ENCODE data around the gene SND1.
"Not testable (repeated sequence)": the region's sequence is repeated elsewhere in the genome, so short reads cannot be mapped to it uniquely, and the experiment has no call there.

The SND1 gene

DNA sequence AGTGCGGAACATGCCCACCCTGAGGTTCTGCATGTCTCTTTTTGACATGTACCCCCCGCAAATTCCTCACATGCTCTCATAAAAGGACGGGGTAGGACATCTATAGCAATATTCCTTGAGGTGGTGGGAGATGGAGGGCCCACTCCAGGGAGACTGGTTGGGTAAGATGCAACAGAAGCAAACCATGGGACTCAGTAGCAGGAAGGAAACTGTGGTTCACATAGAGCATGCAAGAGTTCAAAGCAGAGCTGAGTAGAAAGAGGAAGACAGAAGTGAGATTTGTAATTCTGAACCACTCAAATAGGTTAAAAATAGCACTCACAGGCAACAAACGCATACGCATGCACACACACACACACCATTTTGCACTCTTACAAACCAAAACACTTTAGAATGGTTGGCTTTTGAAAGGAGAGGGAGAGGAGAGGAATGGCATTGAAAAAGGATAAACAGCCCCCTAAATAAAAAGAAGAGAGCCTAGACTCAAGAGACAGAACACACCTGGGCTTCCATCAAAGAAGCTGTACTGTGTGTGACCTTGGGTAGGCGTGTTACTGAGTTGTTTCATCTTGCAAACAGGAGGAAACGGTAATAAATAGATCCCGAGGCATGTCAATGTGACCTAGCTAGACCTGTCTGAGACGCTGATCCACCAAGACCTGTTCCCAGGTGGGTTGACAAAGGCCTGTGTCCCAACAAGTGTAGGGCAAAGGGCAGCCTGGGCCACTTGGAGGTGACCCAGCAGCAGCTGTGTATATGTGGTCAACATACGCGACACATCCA lies 456.8 kb downstream of the SND1 start:
- FAIRE-seq, result no peak

DNA sequence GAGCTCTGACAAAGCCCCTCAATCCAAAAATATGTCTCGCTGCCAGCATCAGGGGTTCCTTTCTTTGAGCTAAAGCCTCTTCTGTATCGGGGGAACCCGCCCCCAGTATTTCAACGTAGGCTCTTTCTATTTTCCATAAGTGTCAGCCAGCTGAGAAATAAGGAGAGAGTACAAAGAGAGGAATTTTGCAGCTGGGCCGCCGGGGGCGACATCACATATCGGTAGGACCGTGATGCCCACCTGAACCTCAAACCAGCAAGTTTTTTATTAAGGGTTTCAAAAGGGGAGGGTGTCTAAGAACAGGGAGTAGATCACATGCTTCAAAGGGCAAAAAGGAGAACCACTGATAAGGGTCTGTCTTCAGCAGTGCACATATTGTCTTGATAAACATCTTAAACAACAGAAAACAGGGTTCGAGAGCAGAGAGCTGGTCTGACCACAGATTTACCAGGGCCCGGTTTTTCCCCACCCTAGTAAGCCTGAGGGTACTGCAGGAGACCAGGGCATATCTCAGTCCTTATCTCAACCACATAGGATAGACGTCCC lies 457.5 kb downstream of the SND1 start:
- FAIRE-seq, result not testable (repeated sequence)

DNA sequence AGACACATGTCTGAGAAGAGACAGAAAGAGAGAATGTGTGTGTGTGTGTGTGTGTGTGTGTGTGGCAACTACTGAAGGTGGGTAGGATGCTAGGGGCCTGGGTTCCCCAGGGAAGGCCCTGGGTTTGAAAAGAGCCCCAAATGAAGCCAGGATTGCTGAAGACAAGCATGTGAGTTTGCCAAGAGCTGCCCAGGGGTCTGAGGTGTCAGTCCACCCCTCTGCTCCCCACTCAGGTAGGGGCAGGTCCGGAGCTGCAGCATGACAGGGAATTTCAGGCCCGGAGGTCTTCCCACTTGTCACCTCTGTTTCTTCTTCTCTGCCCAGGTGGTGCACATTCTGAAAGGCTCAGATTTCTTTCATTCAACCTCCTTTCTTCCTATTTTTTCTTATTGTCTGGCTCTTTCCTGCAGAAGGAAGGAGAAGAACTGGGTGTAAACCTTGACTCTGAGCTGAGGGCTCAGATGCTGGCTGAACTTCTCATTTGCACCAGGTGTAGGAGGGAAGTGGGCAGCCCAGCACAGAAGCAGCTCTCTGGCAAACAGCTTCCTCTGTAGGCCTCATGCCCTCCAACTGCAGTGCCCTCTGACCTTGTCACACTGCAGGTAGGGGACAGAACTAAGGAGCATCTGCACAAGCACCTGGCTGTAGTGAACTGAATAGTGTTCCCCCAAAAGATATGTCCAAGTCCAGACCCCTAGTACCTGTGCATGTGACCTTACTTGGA lies 458.8 kb downstream of the SND1 start:
- FAIRE-seq, result no peak

- FAIRE-seq, result no peak
Measured at GRCh38 chr7:128112018-128112780, 460.2 kb downstream of the SND1 start.

DNA sequence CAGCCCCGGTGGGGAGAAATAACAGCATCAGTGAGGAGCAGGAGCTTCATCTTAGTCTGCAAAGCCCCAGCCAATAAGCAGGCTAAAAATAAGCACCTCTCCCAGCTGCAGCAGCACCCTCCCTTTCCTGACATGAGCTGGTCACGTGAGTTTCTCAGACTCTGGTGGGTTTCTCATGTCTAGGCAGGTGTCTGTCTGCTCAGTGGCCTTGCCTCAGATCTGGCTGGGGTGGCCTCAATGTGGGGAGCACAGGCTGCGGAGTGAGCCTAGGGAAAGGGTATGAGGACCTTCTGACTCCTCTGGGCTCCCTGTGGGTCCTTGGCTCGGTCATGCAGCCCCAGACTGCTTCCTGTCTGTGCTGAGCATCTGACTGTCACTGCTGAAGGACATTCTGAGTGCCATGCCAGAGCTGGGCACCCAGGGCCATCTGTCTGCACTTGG lies 460.8 kb downstream of the SND1 start:
- FAIRE-seq, result no peak

DNA sequence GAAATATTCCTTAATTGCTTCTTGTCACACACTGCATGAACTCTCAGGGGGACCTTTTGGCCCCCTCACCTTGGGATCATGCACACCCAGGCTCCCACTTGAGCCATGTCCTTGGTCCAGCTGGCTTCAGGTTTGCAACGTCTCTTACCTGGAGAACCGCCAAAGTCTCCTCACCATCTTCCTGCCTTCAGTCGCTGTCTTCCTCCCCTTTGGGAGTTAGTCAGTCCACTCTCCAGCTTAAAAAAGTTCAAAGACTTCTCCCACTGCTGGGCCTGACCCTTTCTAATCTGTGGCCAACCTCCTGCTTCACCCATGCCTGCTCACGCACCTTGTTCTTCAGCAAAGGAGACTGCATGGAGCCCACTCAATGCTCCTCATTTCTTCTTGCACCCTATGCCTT lies 461.8 kb downstream of the SND1 start:
- FAIRE-seq, result no peak

DNA sequence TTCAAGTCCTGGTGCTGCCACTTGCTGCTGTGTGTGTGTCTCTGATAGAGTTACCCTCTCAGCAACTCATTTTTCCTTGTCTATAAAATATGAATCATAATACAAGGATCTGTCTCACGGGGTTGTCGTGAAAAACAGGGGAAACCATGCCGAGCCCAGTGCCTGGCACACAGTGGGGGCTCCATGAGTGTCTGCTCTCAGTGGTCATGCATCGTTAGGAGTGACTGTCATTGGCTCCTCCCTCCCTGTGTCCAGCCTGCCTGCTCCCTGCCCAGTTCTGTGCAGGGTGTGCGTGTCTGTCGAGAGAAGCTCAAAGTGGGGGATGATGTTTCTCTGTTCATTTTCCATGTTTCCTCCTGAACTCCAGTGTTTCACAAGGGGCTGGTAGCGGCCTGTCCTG lies 462.8 kb downstream of the SND1 start:
- no peak for FAIRE-seq

- no peak for FAIRE-seq
Measured at GRCh38 chr7:128115336-128115820, 463.4 kb downstream of the SND1 start.

DNA sequence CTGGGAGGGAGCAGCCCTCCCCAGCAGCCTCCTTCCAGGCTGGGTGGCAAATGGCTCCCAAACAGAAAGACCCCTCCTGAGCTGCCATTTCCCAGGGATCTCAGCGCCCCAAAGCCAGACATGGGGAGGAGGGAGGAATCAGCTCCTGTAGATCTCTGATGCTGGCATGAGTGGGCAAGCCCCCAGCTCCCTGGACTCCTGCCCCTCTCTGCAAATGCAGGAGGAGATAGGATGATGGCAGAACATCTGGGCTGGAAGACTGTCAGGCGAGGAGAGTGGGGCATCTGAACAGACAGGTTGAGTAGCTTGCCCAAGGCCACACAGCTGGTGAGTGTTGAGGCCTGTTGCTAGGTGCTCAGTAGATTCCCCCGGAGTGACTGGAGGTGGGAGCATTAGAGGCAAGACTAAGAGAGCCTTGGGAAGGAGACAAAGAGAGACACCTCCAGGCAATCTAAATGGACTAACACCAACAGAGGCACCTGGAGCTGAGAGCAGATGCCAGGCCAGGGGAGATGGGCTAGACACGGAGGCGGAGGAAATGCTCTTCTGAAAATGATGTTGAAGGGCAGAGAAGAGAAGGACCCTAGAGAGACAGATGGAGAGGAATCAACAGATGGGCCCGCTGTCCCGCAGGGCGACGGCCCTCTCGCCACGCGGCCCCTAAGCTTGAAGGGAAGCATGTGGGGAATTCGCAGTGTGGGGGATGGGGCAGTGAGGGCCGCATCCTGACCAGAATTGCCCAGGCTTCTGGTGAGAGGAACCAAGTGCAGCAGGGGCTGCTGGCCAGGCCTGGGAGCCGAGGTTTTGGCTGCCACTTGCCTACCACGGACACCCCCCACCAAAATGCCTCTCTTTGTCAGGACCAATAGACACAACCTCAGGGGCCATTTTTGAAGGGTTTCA lies 464.1 kb downstream of the SND1 start:
- no peak for FAIRE-seq

DNA sequence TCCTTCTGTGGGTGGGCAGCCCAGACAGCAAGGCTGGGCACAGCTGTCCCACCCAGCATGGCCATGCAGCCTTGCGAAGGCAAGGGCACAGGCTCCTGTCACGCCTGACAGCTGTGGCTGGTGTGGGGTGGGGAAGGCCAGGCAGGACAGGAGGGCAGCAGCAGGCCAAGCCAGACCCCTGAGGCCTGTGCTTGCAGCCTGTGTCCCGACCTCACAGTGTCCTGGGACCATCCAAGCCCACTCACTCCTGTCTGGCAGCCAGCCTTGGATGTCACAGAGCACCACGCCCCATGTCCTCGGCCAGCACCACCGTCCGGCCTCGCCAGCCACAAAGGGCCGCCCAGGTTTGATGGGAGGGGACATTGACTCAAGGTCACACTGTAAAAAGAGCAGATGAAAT lies 464.7 kb downstream of the SND1 start:
- no peak for FAIRE-seq

DNA sequence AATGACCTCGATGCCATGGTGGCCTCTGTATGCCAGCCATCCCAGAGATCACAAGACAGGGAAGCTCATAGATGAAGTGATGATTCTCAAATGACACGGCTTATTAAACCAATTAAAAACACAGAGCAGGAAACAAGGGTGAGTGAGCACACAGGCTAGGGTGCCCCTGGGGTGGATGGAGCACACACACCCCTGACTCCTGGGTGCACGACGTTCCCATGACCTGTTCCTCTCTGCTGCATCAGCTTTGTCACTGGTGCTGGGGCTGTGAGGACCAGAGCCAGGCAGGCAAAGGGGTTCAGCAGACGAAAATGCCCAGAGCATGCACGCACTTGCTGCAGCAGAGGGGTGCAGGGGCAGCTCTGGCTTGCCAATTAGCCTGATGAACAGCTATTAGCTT lies 465.7 kb downstream of the SND1 start:
- no peak for FAIRE-seq

- FAIRE-seq, result no peak
Measured at GRCh38 chr7:128119036-128119435, 467.0 kb downstream of the SND1 start.

DNA sequence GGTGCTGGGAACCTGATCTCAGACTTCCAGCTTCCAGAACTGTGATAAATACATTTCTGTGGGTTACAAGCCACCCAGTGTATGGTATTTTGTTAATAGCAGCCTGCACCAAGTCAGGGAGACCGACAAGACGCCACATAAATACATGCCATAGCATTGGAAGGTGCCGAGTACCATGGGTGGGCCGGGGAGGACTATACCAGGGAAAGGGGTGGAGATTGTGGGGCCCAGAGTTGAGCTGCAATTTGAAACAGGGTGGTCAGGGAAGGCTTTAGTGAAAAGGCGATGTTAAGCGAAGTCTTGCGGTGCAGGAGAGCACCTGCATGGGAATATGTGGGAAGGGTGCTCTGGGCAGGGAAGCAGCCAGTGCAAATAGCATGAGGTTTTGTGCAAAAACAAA lies 468.1 kb downstream of the SND1 start:
- FAIRE-seq, result no peak

GRCh38 chr7:128120976-128121490 lies 469.0 kb downstream of the SND1 start:
- FAIRE-seq, result no peak

- FAIRE-seq, result no peak
Measured at GRCh38 chr7:128121711-128122530, 469.9 kb downstream of the SND1 start.

- no peak for FAIRE-seq
Measured at GRCh38 chr7:128122576-128123290, 470.7 kb downstream of the SND1 start.

DNA sequence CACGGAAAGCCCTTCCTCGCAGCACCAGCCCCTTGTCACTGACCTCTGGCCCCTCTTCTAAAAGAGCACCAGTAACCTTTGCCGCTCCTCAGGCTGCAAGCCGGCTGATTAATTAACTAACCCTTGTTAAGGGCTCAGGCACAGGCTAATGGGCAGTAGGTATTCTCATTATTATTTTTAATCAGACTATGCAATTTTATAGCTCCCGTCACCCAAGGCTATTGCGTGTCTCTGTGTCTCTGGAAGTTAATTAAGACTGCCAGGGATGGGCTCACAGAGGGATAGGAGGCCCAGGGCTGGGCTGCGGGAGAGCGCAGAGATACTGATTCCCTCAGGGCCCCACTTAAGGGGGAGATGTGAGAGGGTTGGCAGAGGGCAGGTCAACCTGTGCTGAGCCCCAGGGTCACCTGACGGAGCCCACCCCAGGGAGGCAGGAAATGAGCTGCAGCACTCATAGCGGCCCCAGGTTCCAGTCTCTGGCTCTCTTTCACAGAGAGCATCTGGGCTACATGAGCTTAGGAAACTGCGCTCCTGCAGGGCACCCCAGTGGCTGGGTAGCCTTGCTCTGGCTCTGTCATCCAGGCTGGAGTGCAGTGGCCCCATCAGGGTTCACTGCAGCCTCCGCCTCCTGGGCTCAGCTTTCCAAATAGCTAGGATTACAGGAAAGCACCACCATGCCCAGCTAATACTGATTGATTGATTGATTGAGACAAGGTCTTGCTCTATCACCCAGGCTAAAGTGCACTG lies 471.5 kb downstream of the SND1 start:
- no peak for FAIRE-seq

DNA sequence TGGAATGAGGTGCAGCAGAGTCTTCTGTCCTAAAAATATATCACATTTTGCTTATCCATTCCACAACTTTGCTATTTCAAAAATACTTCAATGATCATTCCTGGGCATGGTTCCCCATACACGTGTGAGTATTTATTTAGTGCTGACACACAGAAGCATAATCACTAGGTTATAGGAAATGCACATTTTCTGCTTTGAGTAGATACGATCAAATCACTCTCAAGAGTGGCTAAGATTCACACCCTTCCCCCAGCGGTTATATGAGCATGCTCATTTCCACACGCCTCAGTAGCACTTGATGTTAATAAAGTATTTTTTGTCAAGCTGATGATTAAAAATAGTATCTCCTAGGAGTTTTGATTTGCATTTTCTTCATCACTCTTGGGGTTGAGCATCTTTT lies 472.8 kb downstream of the SND1 start:
- FAIRE-seq, result peak; percentile 30

DNA sequence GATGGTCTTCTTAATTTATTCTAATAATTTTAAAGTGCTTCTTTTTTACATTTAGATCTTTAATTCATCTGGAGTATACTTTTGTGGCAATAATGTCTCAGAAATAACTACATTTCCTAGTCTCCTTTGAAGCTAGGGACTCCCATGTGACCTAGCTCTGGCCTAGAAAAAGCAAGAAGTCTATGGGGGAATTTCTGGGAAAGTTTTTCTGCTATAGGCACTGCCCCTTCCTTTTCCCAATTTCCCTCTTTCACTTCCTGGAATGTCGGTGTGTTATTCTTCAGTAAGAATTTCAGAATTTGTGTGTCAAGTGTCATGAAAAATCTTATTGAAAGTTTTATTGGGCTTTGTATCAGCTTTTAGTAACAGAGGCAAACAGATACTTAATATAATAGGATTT lies 473.8 kb downstream of the SND1 start:
- FAIRE-seq, result no peak

DNA sequence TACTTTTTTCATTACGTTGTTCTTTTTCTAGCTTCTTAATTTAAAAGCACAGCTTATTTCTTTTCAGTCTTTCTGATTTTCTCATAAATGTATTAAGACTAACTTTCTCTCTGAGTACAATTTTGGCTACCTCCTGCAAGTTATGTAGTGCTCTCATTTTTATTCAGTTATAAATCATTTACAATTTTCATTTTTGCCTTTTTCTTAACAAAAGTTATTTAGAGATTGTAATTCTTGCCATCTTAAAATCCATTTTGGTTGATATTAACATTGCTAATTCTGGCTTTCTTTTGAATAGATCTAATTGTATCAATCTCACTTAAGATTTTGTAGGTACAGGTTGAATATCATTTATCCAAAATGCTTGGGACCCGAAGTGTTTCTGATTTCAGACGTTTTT lies 476.4 kb downstream of the SND1 start:
- FAIRE-seq, result no peak
